GM23248 (cell line): ENCODE measurements around the gene RNF213.

Experiments used
- EZH2 ChIP-seq: fragments of 200-600 bp; sonication (generic); IDR thresholded peaks from 2 replicates; pipeline ENCODE4 v1.6.1; 2018; ENCODE audit warnings: antibody characterized with exemption, mild to moderate bottlenecking; ENCODE audit not compliant: insufficient read depth, poor library complexity, severe bottlenecking
- EZH2phosphoT487 ChIP-seq: fragments of 200-600 bp; sonication (generic); IDR thresholded peaks from 2 replicates; pipeline ENCODE4 v1.6.1; 2018; ENCODE audit warnings: antibody characterized with exemption, moderate library complexity, mild to moderate bottlenecking, low read depth; ENCODE audit not compliant: insufficient read depth

- TF ChIP-seq EZH2 (no peak), EZH2phosphoT487 (no peak)
Observed at GRCh38 chr17:80402959-80403358, 142.3 kb downstream of the RNF213 start.
